Lung microvascular endothelial cell (primary cell): ENCODE data around the gene D2HGDH. TPM values are rescaled to one million over a fixed set of nuclear protein-coding genes. Genes with fewer than 3 reads are reported as not detected.
"Not testable (repeated sequence)": the region's sequence is repeated elsewhere in the genome, so short reads cannot be mapped to it uniquely, and the experiment has no call there.

ENCODE experiments used
- DNase-seq, 2 donors: peaks; one replicate each; pipeline versions ENCODE4 v3.0.0 to v3.0.0-alpha.2; 2010; ENCODE audit warnings: low read depth in 2 of 2
- total RNA-seq: library from RNA; depleted of rRNA; stranded (reverse); fragments of >200 nt; gene quantifications from 2 replicates; pipeline ENCODE4 v1.2.1, GENCODE V29; 2014

Gene D2HGDH
- total RNA-seq, 1 donor from 2014 or later, result 13.1 TPM

DNA sequence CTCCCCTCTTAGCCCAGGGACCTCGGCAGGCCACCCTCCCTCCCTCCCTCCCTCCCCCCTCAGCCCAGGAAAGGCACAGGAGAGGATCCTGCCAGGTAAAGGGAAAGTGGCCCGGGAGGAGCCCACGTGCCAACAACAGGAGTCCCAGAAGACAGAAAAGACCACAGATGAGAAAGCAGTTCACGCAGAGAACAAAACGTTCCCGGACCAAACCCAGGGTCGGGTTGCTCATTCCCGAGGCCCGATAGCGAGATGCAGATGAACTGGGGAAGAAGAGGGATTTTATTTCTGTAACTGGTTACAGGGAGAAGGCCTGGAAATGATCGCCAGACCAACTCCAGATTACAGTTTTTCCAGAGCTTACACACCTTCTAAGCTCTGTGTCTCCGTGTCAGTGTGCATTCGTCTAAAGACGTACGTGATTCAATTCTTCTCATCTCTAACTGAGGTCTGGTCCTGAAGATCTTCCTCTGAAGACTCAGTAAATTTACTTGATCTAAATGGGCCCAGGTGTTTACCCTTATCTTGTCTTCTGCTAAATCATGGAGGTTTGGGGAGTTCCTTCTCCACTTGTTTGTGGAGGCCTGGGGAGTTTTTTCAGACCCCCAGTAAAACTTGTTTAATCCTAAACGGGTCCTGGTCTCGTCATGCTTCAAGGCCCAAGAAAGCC lies 73.8 kb downstream of the D2HGDH start:
- DNase-seq, result no peak

DNA sequence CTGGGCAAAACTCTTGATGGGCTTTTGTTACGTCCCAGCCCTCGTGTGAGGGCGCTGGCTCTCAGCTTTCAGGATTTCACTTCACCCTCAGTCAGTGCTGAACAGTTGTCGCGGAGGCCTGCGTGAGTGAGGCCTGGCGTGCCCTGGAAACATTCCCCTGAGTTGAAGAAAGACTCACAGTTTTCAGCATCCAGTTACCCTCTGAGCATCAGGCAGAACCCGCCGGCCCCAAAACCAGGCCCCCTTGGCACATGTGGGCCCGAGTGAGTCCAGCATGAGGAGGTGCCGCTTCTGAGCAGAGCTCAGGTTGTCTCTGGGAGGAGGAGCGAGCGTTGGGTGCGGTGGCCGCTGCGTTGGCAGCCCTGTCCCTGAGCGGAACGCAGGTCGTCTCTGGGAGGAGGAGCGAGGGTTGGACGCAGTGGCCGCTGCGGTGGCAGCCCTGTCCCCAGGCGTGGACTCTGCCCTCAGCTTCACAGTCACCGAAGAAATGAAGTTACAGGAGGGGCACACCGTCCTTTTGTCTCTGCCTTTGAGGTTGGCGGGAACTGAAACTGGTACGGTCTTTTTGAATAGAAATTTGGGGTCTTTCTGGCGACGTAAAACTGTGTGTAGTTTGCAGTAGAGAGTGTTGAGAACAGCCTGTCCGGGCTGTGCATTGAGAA lies 74.4 kb downstream of the D2HGDH start, which contains the start of gene NEU4:
TSS of gene NEU4 (plus strand) at position 473 of the 662 bp plus-strand sequence. CDS start 5,292 bp downstream, outside the sequence.
- DNase-seq, result no peak

DNA sequence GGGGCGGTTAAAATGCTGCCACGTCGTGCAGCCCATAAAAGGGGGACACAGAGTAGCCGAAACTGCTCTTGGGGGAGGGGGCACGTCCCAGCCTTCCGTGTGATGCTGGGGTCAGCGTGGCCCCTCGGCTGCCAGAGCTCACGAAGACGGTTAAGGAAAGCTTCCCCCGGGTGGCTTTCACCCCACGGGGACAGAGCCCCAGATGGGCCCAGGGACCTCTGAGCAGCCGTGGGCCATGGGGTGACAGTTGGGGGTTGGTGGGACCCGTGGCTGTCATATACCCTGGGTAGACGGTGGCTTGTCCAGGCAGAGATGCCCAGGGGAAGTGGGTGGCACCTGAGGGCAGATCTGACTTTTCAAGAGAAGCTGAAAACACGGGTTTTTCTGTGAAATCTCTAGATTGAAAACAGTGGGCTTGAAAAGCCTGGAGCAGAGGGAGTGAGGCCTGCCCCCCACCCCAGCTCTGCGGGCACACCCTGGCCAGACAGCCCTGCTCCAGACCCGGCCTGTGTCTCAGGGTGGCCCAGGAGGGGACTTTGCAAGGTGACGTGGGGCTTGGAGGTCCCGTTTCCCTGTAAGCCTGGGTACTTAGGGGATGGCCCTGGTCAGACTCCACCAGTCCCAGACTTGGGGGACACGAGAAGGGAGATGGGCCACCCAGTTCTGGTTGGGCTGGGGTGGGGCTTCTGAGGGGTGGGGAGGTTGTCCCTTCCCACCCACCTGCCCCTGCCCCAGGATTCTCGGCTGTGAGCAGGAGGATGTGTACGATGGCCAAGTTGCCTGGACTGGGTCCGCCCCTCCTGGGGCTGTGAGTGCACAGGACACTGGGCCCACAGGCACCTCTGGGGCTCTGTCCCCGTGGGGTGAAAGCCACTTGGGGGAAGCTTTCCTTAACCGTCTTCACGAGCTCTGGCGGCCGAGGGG lies 75.2 kb downstream of the D2HGDH start:
- DNase-seq, result no peak

DNA sequence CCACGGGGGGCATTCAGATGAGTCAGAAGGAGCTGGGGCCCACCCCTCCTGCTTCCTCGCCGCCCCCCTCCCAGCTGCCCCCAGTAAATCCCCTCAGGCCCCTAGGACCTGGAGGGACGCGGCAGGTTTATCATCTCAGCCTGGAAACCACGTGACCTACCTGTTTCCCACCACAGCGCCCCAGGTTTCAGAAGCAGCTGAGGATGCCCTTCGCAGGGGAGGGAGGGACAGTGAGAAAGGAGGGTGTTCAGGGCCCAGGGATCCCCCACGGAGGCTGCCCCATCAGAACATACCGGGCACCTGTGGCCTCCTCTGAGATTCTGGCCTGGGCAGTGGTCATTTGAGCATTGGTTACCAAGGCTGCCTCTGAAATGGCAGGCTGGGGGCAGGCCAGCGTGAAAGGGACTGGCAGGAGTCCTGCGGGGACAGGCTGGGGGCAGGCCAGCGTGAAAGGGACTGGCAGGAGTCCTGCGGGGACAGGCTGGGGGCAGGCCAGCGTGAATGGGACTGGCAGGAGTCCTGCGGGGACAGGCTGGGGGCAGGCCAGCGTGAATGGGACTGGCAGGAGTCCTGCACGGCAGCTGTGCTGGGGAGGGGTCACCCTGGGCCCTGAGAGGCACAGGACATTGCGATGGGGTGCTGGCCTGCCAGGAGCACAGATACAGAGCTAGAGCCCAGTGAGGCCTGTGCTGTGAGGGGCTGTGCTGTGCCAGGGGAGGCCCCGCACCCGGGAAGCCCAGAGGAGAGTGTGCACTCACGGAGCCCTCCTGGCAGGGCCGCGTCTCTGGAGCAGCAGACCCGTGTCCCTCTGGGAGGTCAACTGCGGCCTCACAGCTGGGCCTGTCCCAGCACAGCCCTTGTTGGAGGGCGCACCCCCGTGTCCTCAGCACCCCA lies 76.1 kb downstream of the D2HGDH start:
- no peak for DNase-seq

DNA sequence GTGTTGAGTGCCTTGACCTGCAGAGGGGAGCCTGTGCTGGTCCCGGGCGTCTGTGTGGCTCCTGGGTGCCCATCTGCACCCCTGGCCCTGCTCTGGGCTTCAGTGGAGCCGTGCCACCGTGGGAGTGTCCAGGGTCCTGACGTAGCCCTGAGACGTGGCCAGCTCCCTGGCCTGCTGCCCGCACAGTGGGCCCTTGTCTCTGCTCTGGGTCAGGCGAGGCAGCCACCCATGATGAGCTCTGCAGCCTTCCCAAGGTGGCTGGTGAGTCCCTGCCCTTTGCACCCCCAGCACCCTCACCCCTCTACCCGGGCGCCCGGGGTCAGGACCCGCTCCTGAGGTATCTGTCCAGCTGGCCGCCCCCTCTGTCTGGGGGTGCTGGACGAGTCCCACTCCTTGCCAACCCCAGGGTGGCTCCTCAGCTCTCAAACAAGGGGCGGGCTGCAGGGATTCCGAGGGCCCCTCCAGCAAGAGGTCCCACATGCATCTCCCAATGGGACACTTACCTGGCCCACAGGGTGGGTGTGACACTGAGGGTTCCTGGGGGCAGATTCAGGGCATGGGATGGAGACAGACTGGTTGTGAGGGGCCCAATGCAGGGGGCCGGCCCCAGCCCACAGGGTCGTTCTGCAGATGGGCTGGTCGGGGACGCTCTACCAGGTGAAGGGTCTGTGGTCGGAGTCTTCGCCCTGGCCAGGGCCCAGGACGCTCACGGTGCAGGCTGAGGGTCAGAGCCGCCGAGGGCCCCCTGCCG lies 76.9 kb downstream of the D2HGDH start:
- no peak for DNase-seq

DNA sequence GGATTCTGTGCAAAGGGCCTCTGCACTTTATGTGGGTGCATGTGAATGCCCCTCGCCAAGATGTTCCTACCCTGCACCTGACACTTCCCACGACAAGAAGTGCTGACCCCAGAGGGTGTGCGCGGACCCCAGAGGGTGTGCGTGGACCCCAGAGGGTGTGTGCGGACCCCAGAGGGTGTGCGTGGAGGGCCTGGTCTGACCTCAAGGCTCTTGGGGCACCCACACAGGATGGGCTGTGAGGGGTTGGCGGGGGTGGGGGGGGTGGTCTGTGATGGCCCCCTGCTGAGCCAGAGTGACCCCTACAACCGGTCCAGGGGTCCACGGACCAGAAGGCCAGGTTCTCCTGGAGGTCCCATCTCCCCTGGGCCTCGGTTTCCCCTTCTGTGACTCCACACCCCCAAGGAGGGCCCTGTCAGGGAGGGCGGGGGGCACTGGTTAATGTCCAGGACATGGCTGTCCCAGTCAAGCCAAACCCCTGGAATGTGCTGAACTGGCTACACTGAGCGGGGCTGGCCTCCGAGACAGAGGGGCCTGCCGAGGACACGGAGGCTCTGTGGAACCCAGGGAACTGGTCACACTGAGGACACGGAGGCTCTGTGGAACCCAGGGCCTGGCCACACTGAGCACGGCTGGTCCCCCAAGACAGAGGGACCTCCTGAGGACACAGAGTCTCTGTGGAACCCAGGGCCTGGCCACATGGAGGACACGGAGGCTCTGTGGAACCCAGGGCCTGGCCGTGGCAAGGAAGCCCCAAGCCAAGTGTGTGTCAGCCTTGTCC lies 77.7 kb downstream of the D2HGDH start:
- no peak for DNase-seq

DNA sequence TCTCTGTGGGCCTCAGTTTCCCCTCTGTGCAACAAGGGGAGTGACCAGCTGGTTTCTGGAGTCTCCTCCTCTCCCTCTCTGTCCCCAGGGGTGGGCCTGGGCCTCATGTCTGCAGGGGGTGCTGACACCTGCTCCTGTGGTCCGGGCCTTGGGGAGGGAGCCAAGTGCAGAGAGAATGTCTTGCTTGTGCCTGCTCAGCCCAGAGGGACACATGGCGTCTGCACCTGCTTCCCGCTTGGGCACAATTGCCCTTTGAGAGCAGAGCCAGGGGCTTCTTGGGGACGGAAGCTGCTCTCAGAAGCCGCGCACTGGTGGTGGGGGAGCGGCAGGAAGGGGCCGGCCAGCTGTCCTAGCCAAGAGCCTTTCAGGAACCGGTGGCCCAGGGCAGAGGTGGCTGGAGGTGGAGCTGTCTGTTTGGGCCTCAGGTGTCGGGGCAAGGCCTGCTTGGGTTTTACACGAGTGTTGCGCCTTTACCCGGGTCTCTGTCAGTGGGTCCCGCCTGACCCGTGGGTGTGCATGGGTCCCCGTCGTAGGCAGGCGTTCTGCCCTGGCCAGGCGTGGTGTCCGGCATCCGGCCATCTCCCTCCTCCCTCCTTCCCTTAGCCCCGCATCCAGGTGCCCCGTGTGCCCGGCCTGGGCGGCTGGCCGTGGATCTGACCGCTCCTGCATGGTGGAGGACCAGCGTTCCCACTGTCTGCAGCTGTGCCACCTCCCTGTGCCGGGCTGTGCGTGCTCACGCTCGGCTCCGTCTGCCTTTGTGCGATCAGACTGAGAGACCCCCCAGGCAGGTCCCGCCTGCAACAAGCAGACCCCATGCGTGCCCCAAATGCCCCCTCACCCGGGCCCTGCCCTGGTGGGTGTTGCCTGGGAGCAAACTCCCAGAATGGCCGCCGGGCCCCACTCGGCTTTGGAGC lies 78.6 kb downstream of the D2HGDH start:
- no peak for DNase-seq

DNA sequence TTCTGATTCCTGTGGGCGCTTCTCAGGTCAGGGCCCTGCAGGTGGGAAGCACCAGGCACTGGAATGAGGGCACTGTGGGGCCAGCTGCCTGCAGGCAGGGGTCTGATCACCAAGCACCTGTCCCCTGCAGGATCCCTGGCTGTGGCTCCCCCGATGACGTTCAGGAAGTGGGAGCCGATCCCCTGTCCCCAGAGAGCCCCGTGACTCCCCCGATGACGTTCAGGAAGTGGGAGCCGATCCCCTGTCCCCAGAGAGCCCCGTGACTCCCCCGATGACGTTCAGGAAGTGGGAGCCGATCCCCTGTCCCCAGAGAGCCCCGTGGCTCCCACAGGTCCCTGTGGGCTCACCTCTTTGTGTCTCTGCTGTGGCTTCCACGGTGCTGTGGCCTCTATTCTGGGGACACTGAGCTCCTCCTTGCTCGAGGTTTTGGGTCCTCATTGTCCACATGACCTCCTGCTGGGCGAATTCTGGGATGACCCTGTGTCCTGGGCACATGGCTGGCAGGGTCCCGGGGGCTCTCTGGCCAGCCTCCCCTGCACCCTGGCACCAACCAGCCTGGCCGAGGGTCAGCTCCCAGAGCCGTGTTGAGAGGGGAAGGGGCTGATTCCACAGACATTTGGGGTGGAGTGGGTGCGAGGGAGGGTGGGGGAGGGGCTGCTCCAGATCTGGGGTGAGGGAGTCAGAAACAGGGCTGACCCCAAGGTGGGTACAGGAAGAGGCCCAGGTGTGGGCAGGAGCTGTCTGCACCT lies 79.4 kb downstream of the D2HGDH start:
- no peak for DNase-seq

DNA sequence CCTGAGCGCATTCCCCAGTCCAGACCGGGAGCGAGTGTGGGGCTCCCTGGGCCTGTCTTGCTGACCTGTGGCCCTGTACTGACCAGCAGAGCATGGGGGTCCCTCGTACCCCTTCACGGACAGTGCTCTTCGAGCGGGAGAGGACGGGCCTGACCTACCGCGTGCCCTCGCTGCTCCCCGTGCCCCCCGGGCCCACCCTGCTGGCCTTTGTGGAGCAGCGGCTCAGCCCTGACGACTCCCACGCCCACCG lies 79.9 kb downstream of the D2HGDH start:
- no peak for DNase-seq

DNA sequence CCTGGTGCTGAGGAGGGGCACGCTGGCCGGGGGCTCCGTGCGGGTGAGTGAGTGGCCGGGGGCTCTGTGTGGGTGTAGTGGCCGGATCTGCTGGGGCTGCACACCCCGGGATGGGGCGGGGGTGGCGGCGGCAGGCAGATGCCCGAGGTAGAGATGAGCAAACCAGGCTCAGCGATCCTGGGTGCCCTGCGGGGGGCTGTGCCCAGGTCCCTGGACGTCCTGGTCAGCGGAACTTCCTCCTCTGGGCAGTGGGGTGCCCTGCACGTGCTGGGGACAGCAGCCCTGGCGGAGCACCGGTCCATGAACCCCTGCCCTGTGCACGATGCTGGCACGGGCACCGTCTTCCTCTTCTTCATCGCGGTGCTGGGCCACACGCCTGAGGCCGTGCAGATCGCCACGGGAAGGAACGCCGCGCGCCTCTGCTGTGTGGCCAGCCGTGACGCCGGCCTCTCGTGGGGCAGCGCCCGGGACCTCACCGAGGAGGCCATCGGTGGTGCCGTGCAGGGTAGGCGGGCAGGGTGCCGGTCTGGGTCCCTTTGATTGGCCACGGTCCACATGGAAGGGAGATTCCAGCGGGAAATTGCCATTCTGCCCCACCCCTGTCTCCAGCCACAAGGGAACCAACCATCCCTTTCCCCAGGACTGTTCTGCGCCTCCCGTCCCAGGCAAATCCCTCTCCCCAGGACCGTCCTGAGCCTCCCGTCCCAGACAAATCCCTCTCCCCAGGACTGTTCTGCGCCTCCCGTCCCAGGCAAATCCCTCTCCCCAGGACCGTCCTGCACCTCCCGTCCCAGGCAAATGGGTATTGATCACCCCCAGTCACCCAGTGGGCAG lies 80.4 kb downstream of the D2HGDH start:
- no peak for DNase-seq

DNA sequence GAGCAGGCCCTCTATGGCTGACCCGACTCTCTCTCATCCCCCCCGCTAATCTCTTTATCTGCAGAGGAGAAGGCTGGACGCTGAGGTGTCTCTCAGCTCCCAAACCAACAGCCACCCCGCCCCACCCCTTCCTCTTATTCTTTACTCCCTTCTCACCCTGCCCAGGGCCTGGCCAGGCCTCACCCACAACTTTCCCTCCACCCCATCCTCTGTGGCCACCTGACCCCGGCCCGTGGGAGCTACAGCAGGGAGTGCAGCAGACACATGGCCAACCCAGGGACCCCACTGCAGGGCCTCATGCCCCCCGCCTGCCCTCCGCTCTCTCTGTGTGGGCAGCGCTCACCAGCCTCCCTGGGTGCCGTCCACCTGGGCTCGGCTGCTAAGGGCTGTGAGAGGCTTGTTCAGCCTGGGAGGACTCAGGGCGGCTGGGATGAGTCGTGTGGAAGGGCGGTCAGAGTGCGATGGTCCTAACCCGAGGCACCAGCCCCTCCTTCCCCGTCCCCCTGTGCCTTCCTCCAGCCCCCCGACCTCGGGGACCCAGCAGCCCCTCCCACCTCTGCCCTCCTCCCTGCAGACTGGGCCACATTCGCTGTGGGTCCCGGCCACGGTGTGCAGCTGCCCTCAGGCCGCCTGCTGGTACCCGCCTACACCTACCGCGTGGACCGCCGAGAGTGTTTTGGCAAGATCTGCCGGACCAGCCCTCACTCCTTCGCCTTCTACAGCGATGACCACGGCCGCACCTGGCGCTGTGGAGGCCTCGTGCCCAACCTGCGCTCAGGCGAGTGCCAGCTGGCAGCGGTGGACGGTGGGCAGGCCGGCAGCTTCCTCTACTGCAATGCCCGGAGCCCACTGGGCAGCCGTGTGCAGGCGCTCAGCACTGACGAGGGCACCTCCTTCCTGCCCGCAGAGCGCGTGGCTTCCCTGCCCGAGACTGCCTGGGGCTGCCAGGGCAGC lies 81.3 kb downstream of the D2HGDH start:
- no peak for DNase-seq

DNA sequence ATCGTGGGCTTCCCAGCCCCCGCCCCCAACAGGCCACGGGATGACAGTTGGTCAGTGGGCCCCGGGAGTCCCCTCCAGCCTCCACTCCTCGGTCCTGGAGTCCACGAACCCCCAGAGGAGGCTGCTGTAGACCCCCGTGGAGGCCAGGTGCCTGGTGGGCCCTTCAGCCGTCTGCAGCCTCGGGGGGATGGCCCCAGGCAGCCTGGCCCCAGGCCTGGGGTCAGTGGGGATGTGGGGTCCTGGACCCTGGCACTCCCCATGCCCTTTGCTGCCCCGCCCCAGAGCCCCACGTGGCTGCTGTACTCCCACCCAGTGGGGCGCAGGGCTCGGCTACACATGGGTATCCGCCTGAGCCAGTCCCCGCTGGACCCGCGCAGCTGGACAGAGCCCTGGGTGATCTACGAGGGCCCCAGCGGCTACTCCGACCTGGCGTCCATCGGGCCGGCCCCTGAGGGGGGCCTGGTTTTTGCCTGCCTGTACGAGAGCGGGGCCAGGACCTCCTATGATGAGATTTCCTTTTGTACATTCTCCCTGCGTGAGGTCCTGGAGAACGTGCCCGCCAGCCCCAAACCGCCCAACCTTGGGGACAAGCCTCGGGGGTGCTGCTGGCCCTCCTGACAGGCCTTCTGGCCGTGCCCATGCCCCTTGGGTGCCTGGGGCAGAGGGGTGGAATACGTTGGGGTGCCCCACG lies 82.1 kb downstream of the D2HGDH start:
- DNase-seq, result no peak

DNA sequence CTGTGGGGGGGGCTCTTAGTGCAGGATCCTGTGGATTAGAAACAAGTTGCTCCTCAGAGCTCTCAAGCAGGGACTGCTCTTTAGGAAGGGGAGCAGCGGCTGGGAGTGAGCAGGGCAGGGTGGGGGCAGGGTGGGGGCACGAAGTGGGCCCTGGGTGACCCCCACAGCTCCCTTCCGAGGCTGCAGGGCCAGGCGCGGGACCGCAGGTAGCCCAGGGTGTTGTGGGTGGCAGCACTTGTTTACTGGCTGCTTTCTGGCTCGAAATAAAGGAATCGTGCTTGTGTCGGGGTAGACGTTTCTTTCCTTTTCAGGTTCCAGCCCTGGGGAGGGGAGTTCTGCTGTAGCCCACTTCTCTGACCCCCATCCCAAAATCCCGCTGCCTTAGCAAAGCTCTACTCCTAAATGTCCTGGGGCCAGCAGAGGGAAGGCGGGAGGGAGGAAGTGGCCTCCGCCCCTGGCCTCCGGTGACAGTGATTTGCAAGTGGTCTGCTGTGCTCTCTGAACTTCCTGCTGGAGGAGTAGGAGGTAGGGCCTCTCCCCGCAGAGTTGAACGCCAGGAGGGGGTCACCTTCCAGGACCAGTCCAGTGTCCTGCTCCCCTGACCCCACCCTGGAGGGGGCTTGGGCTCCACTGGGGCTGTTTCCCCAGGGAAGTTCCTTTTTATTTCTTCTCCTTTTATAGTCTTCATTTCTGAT lies 82.8 kb downstream of the D2HGDH start:
- peak in 1 of 2 donors; percentile 43 for DNase-seq

DNA sequence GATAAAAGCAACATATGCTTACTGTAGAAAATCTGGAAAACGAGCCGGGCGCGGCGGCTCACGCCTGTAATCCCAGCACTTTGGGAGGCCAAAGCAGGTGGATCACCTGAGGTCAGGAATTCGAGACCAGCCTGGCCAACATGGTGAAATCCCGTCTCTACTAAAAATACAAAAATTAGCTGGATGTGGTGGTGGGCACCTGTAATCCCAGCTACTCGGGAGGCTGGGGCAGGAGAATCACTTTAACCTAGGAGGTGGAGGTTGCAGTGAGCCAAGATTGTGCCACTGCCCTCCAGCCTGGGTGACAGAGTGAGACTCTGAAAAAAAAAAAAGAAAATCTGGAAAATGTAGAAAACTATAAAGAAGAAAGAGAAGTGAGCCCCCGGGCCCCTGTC lies 83.4 kb downstream of the D2HGDH start:
- DNase-seq, result not testable (repeated sequence)
